ENCODE measurements around the gene APCDD1L.

DNA sequence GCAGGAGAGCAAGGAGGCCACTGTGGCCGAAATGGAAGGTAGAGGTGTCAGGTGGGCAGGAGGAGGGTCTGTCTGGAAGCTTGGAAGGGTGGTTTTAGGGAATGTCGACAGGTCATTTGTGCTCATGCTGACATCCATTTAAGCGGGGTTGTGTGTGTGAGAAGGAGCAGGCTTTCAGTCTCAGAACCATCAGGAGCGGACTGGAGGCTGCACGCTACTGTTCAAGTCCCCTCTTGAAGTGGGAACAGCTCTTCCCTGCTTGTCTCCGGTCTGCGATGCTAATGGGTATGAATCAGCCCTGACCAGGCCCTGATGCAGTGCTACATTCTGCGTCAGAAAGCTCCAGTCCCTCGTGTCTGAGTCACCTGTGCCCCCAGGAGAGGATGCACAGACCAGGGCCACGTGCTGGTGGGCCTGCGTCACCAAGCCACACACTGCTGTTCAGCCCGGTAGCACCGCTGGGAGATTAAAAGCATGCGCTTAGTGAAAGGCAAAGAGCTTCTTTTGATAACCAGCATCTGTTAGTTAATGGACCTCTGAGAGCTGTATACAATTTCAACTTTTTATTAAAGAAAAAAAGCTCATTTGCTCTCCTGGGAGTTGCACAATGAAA is 58.0 kb downstream of the APCDD1L start:
- TF ChIP-seq, protein P1, sequence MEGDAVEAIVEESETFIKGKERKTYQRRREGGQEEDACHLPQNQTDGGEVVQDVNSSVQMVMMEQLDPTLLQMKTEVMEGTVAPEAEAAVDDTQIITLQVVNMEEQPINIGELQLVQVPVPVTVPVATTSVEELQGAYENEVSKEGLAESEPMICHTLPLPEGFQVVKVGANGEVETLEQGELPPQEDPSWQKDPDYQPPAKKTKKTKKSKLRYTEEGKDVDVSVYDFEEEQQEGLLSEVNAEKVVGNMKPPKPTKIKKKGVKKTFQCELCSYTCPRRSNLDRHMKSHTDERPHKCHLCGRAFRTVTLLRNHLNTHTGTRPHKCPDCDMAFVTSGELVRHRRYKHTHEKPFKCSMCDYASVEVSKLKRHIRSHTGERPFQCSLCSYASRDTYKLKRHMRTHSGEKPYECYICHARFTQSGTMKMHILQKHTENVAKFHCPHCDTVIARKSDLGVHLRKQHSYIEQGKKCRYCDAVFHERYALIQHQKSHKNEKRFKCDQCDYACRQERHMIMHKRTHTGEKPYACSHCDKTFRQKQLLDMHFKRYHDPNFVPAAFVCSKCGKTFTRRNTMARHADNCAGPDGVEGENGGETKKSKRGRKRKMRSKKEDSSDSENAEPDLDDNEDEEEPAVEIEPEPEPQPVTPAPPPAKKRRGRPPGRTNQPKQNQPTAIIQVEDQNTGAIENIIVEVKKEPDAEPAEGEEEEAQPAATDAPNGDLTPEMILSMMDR (IDR thresholded peaks at IDR 0.05) = no peak
- no peak for TF ChIP-seq ZFX (IDR thresholded peaks at IDR 0.05; ENCODE audit: borderline replicate concordance)

Data from 22Rv1 (cell line).